Airway epithelial cell (primary cell): ENCODE measurements around the gene TRIM67. TPM values are rescaled to one million over a fixed set of nuclear protein-coding genes. Genes with fewer than 3 reads are reported as not detected.

Source experiments
- total RNA-seq: library from RNA; depleted of rRNA; stranded (reverse); fragments of >200 nt; gene quantifications from 2 replicates; pipeline ENCODE4 v1.2.3, GENCODE V29; 2015

Gene TRIM67
- total RNA-seq: not detected in 2 replicates

GRCh38 chr1:231161667-231162296 is at the start of gene TRIM67:
TSS of gene TRIM67 (plus strand) at chr1:231162058. CDS start at chr1:231162970, 912 bp downstream.

GRCh38 chr1:231240883-231241735 is 79.3 kb downstream of the TRIM67 start, which contains the start of gene GNPAT:
TSS of gene GNPAT (plus strand) at chr1:231241212. CDS start at chr1:231241379, 167 bp downstream.

Other genes starting within 250 kb of the TRIM67 start
- 4.6 and 9.3 TPM in 2 replicates for gene TTC13, start 183.2 kb upstream of the TRIM67 start, total RNA-seq
- 20.7 and 24.1 TPM in 2 replicates for gene ARV1, start 183.0 kb upstream of the TRIM67 start, total RNA-seq
- gene FAM89A, start 121.8 kb upstream of the TRIM67 start, total RNA-seq: 20.2 and 28.4 TPM in 2 replicates
- 30.7 and 31.9 TPM in 2 replicates for gene GNPAT, start 79.2 kb downstream of the TRIM67 start, total RNA-seq
- 7.8 and 9.3 TPM in 2 replicates for gene EXOC8, start 175.8 kb downstream of the TRIM67 start, total RNA-seq
- gene SPRTN, start 176.2 kb downstream of the TRIM67 start, total RNA-seq: 7.8 and 17.5 TPM in 2 replicates